ENCODE results near the gene ERMARD. TPM values are rescaled to one million over a fixed set of nuclear protein-coding genes. Genes with fewer than 3 reads are reported as not detected.

Gene ERMARD
- total RNA-seq, 1 experiment from 2014 or later: 19.6 TPM

DNA sequence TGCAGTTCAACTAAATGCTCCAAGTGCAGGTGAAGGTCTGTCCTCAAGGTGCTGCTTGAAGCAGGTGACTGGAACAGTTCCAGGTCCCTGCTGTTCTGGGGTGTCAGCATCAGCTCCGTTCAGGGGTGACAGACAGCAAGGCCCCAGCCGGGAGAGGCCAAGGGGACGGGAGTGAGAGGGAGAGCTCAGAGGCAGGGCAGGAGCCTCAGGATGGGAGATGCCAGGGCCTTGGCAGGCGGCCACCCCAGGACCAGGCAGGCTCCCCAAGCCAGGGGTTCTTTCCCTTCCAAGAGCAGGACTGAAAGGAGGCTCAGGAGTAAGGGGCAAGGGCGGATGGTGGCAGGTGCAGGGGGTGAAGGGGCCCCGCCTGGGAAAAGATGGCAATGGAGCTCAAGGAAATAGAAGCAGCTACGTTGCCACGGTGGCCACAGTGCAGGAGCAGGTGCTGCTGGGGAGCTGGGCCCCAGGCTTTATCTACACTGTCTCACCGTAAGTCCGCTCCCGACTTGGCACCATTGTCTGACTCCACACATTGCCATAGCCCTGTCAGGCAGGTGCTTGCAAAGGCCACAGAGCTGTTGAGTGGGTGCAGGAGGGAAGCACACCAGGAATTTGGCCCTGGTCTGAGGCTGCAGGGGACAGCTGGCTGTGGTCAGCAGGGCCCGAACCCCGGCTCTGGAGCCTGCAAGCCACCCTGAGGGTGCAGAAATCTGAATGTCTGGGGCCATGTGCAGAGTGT, 43.1 kb downstream of the ERMARD start:
- TF ChIP-seq, protein P1, sequence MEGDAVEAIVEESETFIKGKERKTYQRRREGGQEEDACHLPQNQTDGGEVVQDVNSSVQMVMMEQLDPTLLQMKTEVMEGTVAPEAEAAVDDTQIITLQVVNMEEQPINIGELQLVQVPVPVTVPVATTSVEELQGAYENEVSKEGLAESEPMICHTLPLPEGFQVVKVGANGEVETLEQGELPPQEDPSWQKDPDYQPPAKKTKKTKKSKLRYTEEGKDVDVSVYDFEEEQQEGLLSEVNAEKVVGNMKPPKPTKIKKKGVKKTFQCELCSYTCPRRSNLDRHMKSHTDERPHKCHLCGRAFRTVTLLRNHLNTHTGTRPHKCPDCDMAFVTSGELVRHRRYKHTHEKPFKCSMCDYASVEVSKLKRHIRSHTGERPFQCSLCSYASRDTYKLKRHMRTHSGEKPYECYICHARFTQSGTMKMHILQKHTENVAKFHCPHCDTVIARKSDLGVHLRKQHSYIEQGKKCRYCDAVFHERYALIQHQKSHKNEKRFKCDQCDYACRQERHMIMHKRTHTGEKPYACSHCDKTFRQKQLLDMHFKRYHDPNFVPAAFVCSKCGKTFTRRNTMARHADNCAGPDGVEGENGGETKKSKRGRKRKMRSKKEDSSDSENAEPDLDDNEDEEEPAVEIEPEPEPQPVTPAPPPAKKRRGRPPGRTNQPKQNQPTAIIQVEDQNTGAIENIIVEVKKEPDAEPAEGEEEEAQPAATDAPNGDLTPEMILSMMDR (conservative IDR thresholded peaks at IDR 0.05; ENCODE audit: low read depth, low read length): no peak
- no peak for TF ChIP-seq EZH2 (IDR thresholded peaks at IDR 0.05; ENCODE audit: borderline replicate concordance, low read depth, low read length, poor library complexity, severe bottlenecking)
- Histone ChIP-seq H3K36me3 (ENCODE audit: insufficient read depth, low read length, poor library complexity, severe bottlenecking) (no peaks in the 10 kb centered on the region), H3K9me3 (ENCODE audit: low read depth, low read length, poor library complexity, severe bottlenecking) (no peaks in the 10 kb centered on the region), H3K4me1 (ENCODE audit: insufficient read depth, low read length, poor library complexity, severe bottlenecking) (peaks cover 15% of the 10 kb centered on the region), H3K4me3 (ENCODE audit: low read depth, low read length, poor library complexity, severe bottlenecking) (no peak overlapping the region), H3K27ac (ENCODE audit: low read depth, low read length, poor library complexity, severe bottlenecking) (no peak overlapping the region), H3K27me3 (replicated peaks; ENCODE audit: insufficient read depth, low read depth, low read length, poor library complexity) (peaks cover 4% of the 10 kb centered on the region)
- intact Hi-C loops (cut with micrococcal nuclease; ENCODE audit: unreplicated experiment): loop anchor here (5.0 kb wide), 1 partner anchor 738 kb away; no protein-coding TSS in a partner anchor
- ChIA-PET CTCF (no interaction called here), POLR2A (ENCODE audit: low non-redundant PET) (no interaction called here)
- BruUV-seq (replicated peaks): no TSS peak
- no peak for DNase-seq (ENCODE audit: low spot score)

DNA sequence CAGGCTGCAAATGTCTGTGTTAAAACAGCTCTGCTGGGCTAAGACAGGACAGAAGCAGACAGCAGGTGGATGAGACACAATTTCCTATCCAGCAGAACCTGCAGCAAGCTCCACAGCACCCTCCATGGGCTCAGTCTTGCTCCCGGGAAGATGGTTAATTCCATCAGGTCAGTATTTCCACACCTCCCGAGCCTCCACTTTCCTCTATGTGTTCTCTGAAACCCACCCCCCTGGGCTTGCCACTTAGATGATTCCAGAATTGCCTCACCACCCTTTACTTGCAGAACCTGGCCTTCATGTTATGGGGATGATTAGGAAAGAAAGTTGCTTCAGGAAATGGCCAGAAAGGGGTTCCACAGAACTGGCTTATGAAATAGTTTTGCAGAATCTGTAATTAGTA, 43.8 kb downstream of the ERMARD start:
- TF ChIP-seq, protein P1 (conservative IDR thresholded peaks at IDR 0.05; ENCODE audit: low read depth, low read length): no peak
- TF ChIP-seq EZH2 (IDR thresholded peaks at IDR 0.05; ENCODE audit: borderline replicate concordance, low read depth, low read length, poor library complexity, severe bottlenecking): no peak
- Histone ChIP-seq H3K9me3 (ENCODE audit: low read depth, low read length, poor library complexity, severe bottlenecking) (no peaks in the 10 kb centered on the region), H3K27me3 (replicated peaks; ENCODE audit: insufficient read depth, low read depth, low read length, poor library complexity) (peaks cover 4% of the 10 kb centered on the region), H3K4me1 (ENCODE audit: insufficient read depth, low read length, poor library complexity, severe bottlenecking) (peaks cover 11% of the 10 kb centered on the region), H3K27ac (ENCODE audit: low read depth, low read length, poor library complexity, severe bottlenecking) (no peak overlapping the region), H3K36me3 (ENCODE audit: insufficient read depth, low read length, poor library complexity, severe bottlenecking) (no peaks in the 10 kb centered on the region), H3K4me3 (ENCODE audit: low read depth, low read length, poor library complexity, severe bottlenecking) (no peak overlapping the region)
- ChIA-PET POLR2A (ENCODE audit: low non-redundant PET) (no interaction called here), CTCF (no interaction called here)
- DNase-seq (ENCODE audit: low spot score): no peak
- BruUV-seq (replicated peaks): no TSS peak
- intact Hi-C loops (cut with micrococcal nuclease; ENCODE audit: unreplicated experiment): no loop called here

GRCh38 chr6:169798764-169799473, 47.5 kb downstream of the ERMARD start:
- DNase-seq (ENCODE audit: low spot score): no peak
- Histone ChIP-seq H3K27ac (ENCODE audit: low read depth, low read length, poor library complexity, severe bottlenecking) (no peak overlapping the region), H3K9me3 (ENCODE audit: low read depth, low read length, poor library complexity, severe bottlenecking) (no peaks in the 10 kb centered on the region), H3K27me3 (replicated peaks; ENCODE audit: insufficient read depth, low read depth, low read length, poor library complexity) (peaks cover 7% of the 10 kb centered on the region), H3K4me1 (ENCODE audit: insufficient read depth, low read length, poor library complexity, severe bottlenecking) (no peaks in the 10 kb centered on the region), H3K4me3 (ENCODE audit: low read depth, low read length, poor library complexity, severe bottlenecking) (no peak overlapping the region), H3K36me3 (ENCODE audit: insufficient read depth, low read length, poor library complexity, severe bottlenecking) (no peaks in the 10 kb centered on the region)
- CTCF ChIA-PET: no interaction called here
- POLR2A ChIA-PET (ENCODE audit: low non-redundant PET): no interaction called here
- no peak for TF ChIP-seq EZH2 (IDR thresholded peaks at IDR 0.05; ENCODE audit: borderline replicate concordance, low read depth, low read length, poor library complexity, severe bottlenecking)
- TF ChIP-seq, protein P1 (conservative IDR thresholded peaks at IDR 0.05; ENCODE audit: low read depth, low read length): no peak
- intact Hi-C loops (cut with micrococcal nuclease; ENCODE audit: unreplicated experiment): no loop called here
- no TSS peak for BruUV-seq (replicated peaks)
